ENCODE results near the gene C3orf18. TPM values are rescaled to one million over a fixed set of nuclear protein-coding genes. Genes with fewer than 3 reads are reported as not detected.

Gene C3orf18
- total RNA-seq, 1 donor from 2014 or later, result 8.5 TPM

- Histone ChIP-seq H4K20me1 (ENCODE audit: low read depth) (no peaks in the 10 kb centered on the region), H3K79me2 (ENCODE audit: low read depth) (no peaks in the 10 kb centered on the region), H3K4me1 (no peaks in the 10 kb centered on the region), H3K27ac (no peak overlapping the region), H2AFZ (replicated peaks) (no peak overlapping the region), H3K4me3 (no peak overlapping the region), H3K9me3 (ENCODE audit: low read depth) (no peaks in the 10 kb centered on the region), H3K27me3 (no peaks in the 10 kb centered on the region), H3K4me2 (no peak overlapping the region), H3K36me3 (no peaks in the 10 kb centered on the region), H3F3A (ENCODE audit: low read depth) (no peaks in the 10 kb centered on the region), H3K9ac (no peak overlapping the region)
- H3K27ac Mint-ChIP-seq, result no peak overlapping the region
- TF ChIP-seq EZH2 (IDR thresholded peaks at IDR 0.05) (no peak), EZH2phosphoT487 (IDR thresholded peaks at IDR 0.05) (no peak), CTCF (IDR thresholded peaks at IDR 0.05) (no peak)
- DNase-seq (ENCODE audit: low spot score), result no peak
- H3K9me3 Mint-ChIP-seq, result no peaks in the 10 kb centered on the region
- peaks cover 4% of the 10 kb centered on the region for H3K27me3 Mint-ChIP-seq (ENCODE audit: insufficient read depth, low read depth)
- H3K4me1 Mint-ChIP-seq, result peaks cover 1% of the 10 kb centered on the region
- H3K4me3 Mint-ChIP-seq, result no peak overlapping the region
- no peaks in the 10 kb centered on the region for H3K36me3 Mint-ChIP-seq
Observed at GRCh38 chr3:50587373-50587772, 19.8 kb upstream of the C3orf18 start.

DNA sequence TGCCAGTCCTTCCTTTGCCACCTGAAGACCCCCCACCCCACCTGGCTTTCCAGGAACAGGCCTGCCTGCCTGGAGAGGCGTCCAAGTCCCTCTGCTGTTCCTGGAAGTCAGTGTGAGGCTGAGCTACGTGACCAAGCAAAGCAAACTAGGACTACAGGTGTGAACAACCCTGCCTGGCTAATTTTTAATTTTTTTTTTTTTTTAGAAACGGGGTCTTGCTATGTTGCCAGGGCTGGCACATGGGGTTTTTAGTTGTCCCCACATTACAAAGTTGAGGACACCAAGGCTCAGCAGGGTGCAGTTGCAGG, 19.2 kb upstream of the C3orf18 start:
- Histone ChIP-seq H2AFZ (replicated peaks) (no peak overlapping the region), H3K79me2 (ENCODE audit: low read depth) (no peaks in the 10 kb centered on the region), H3K36me3 (no peaks in the 10 kb centered on the region), H3K4me3 (no peak overlapping the region), H3K4me2 (no peak overlapping the region), H3F3A (ENCODE audit: low read depth) (no peaks in the 10 kb centered on the region), H3K27ac (no peak overlapping the region), H3K9ac (no peak overlapping the region), H3K27me3 (no peaks in the 10 kb centered on the region), H3K4me1 (no peaks in the 10 kb centered on the region), H3K9me3 (ENCODE audit: low read depth) (no peaks in the 10 kb centered on the region), H4K20me1 (ENCODE audit: low read depth) (no peaks in the 10 kb centered on the region)
- Mint-ChIP-seq H3K9me3 (no peaks in the 10 kb centered on the region), H3K4me1 (no peaks in the 10 kb centered on the region), H3K27me3 (ENCODE audit: insufficient read depth, low read depth) (peaks cover 4% of the 10 kb centered on the region), H3K4me3 (no peak overlapping the region), H3K27ac (no peak overlapping the region), H3K36me3 (no peaks in the 10 kb centered on the region)
- no peak for DNase-seq (ENCODE audit: low spot score)
- TF ChIP-seq EZH2phosphoT487 (IDR thresholded peaks at IDR 0.05) (no peak), CTCF (IDR thresholded peaks at IDR 0.05) (no peak), EZH2 (IDR thresholded peaks at IDR 0.05) (no peak)

GRCh38 chr3:50585919-50586762, 18.6 kb upstream of the C3orf18 start:
- H3K4me3 ChIP-seq, result no peak overlapping the region
- no peak overlapping the region for H3K27ac ChIP-seq
- H3K79me2 ChIP-seq (ENCODE audit: low read depth), result no peaks in the 10 kb centered on the region
- H3K27me3 ChIP-seq, result no peaks in the 10 kb centered on the region
- no peaks in the 10 kb centered on the region for H3K9me3 ChIP-seq (ENCODE audit: low read depth)
- Mint-ChIP-seq H3K4me1 (no peaks in the 10 kb centered on the region), H3K4me3 (no peak overlapping the region), H3K36me3 (no peaks in the 10 kb centered on the region), H3K27ac (no peak overlapping the region), H3K27me3 (ENCODE audit: insufficient read depth, low read depth) (peaks cover 4% of the 10 kb centered on the region), H3K9me3 (no peaks in the 10 kb centered on the region)
- no peak overlapping the region for H2AFZ ChIP-seq (replicated peaks)
- H3F3A ChIP-seq (ENCODE audit: low read depth), result no peaks in the 10 kb centered on the region
- H3K4me2 ChIP-seq, result no peak overlapping the region
- no peak overlapping the region for H3K9ac ChIP-seq
- H3K4me1 ChIP-seq, result no peaks in the 10 kb centered on the region
- DNase-seq (ENCODE audit: low spot score), result no peak
- no peaks in the 10 kb centered on the region for H4K20me1 ChIP-seq (ENCODE audit: low read depth)
- TF ChIP-seq EZH2phosphoT487 (IDR thresholded peaks at IDR 0.05) (no peak), CTCF (IDR thresholded peaks at IDR 0.05) (no peak), EZH2 (IDR thresholded peaks at IDR 0.05) (no peak)
- no peaks in the 10 kb centered on the region for H3K36me3 ChIP-seq

All from neural progenitor cell (in vitro differentiated cells).